GM12878 (cell line): ENCODE measurements around the gene RPL37. TPM values are rescaled to one million over a fixed set of nuclear protein-coding genes. Genes with fewer than 3 reads are reported as not detected.
"Not testable (repeated sequence)": the region's sequence is repeated elsewhere in the genome, so short reads cannot be mapped to it uniquely, and the experiment has no call there.

Experiments
- ATAC-seq: fragments of 200-7000 bp; cut with Tn5 transposase; 3 replicates; pipeline ENCODE4 v1.9.1; 2020; ENCODE audit warnings: mild to moderate bottlenecking, moderate library complexity
- BruUV-seq: library from RNA; stranded (reverse); fragments of 400-500 nt; replicated peaks from 2 replicates; lab custom pipeline; 2021; lab: Mats Ljungman, UMichigan
- CTCF ChIA-PET: fragments of 300-600 bp; sonication (Branson Sonifier 250); formaldehyde crosslinking; extraction: SDS; loops from one replicate; lab custom pipeline; 2021; ENCODE audit warnings: inconsistent platforms; lab: Yijun Ruan, JAX
- POLR2A ChIA-PET: fragments of 350-600 bp; formaldehyde crosslinking; extraction: SDS; loops from one replicate; lab custom pipeline; 2021; ENCODE audit warnings: inconsistent platforms; lab: Charles Lee
- RAD21 ChIA-PET: fragments of 300-600 bp; sonication (Branson Sonifier 250); formaldehyde crosslinking; loops from one replicate; lab custom pipeline; 2023; ENCODE audit warnings: antibody characterized with exemption; ENCODE audit not compliant: unreplicated experiment; lab: Charles Lee
- SMC1A ChIA-PET: fragments of 300-600 bp; sonication (Branson Sonifier 250); formaldehyde crosslinking; loops from one replicate; lab custom pipeline; 2023; ENCODE audit not compliant: unreplicated experiment, uncharacterized antibody; lab: Charles Lee
- DNase-seq: peaks from one replicate; pipeline ENCODE4 v3.0.0-alpha.2; 2011; ENCODE audit warnings: low read depth, low spot score
- FAIRE-seq: peaks from 3 replicates; lab custom pipeline; 2011; peaks lifted over from hg19 to GRCh38; lab: Jason Lieb, UNC
- H2AFZ ChIP-seq: 2 replicates; pipeline ENCODE4 v1.6.0; 2011; ENCODE audit warnings: low read depth, low read length, control low read depth; ENCODE audit not compliant: control insufficient read depth
- H3K27ac ChIP-seq: 2 replicates; pipeline ENCODE4 v1.5.1; 2011; ENCODE audit warnings: control low read depth; ENCODE audit not compliant: control insufficient read depth, insufficient read depth
- H3K27me3 ChIP-seq, 2 experiments: replicated peaks in 1 of 2; 2 replicates each; pipeline versions ENCODE4 v1.6.0 to v1.6.1; 2011; ENCODE audit warnings: low read length in 1 of 2; ENCODE audit not compliant: control insufficient read depth in 2 of 2, insufficient read depth in 2 of 2
- H3K36me3 ChIP-seq, 2 experiments: 2 replicates each; pipeline ENCODE4 v1.5.1; 2011; ENCODE audit warnings: low read length in 1 of 2; ENCODE audit not compliant: control insufficient read depth in 2 of 2, insufficient read depth in 2 of 2
- H3K4me1 ChIP-seq: 2 replicates; pipeline ENCODE4 v1.6.1; 2011; ENCODE audit warnings: mild to moderate bottlenecking, low read length, moderate library complexity, mixed read lengths; ENCODE audit not compliant: control insufficient read depth, insufficient read depth
- H3K4me2 ChIP-seq: 2 replicates; pipeline ENCODE4 v1.6.0; 2011; ENCODE audit warnings: control low read depth; ENCODE audit not compliant: control insufficient read depth, insufficient read depth
- H3K4me3 ChIP-seq: fragments of 200-600 bp; sonication (generic); 2 replicates; pipeline ENCODE4 v1.5.1; 2016
- H3K79me2 ChIP-seq: 2 replicates; pipeline ENCODE4 v1.6.0; 2011; ENCODE audit warnings: low read length; ENCODE audit not compliant: control insufficient read depth, insufficient read depth
- H3K9ac ChIP-seq: 2 replicates; pipeline ENCODE4 v1.8.0; 2011; ENCODE audit warnings: low read length, control low read depth, mixed read lengths; ENCODE audit not compliant: control insufficient read depth, insufficient read depth
- H3K9me3 ChIP-seq: replicated peaks from 3 replicates; pipeline ENCODE4 v1.5.1; 2011; ENCODE audit warnings: mild to moderate bottlenecking, low read length; ENCODE audit not compliant: control insufficient read depth, insufficient read depth
- H4K20me1 ChIP-seq: 2 replicates; pipeline ENCODE4 v1.6.0; 2011; ENCODE audit not compliant: control insufficient read depth, insufficient read depth
- CEBPB ChIP-seq, 2 experiments: fragments of 150-350 bp in 1 of 2; IDR thresholded peaks; 2 replicates each; pipeline ENCODE4 v1.6.1; 2012 to 2014; ENCODE audit warnings: low read depth in 2 of 2, low read length in 2 of 2, borderline replicate concordance in 1 of 2, inconsistent platforms in 1 of 2
- CEBPZ ChIP-seq: fragments of 150-350 bp; IDR thresholded peaks from 2 replicates; pipeline ENCODE4 v1.6.1; 2016; ENCODE audit warnings: low read depth, low read length
- EED ChIP-seq: sonication (generic); IDR thresholded peaks from 2 replicates; pipeline ENCODE4 v1.6.1; 2016; ENCODE audit warnings: antibody characterized with exemption, low read depth
- MEF2B ChIP-seq: fragments of 450-650 bp; IDR thresholded peaks from 2 replicates; pipeline ENCODE4 v1.6.1; 2018; ENCODE audit warnings: mild to moderate bottlenecking, moderate library complexity; ENCODE audit not compliant: partially characterized antibody, poor library complexity, severe bottlenecking
- ZSCAN29 ChIP-seq: fragments of 450-650 bp; IDR thresholded peaks from 2 replicates; pipeline ENCODE4 v1.6.1; 2017; ENCODE audit warnings: mild to moderate bottlenecking, moderate library complexity
- WGBS: methylation state at CpG from one replicate; pipeline ENCODE4 v1.1.6; 2016; ENCODE audit warnings: low lambda C conversion rate; ENCODE audit not compliant: insufficient replicate concordance, insufficient coverage; ENCODE audit errors: missing lambda C conversion rate; 5-methylcytosine and 5-hydroxymethylcytosine counted together
- in situ Hi-C: fragments of 300-500 bp; cut with MboI; formaldehyde crosslinking; loops from 9 replicates; pipeline ENCODE4 v1.14.3; 2018; ENCODE audit warnings: mixed read lengths
- intact Hi-C: fragments of 100-400 bp; cut with micrococcal nuclease; formaldehyde crosslinking; loops from one replicate; pipeline ENCODE4 v1.14.2; 2022; ENCODE audit not compliant: unreplicated experiment
- polyA plus RNA-seq, 11 experiments: library from polyadenylated mRNA; depleted of rRNA in 4 of 11; unstranded in 6 of 11; stranded (reverse) in 5 of 11; fragments of >200 nt; fragmentation: Nextera tagmentation in 4 of 11; fragmentation: Illumina TruSeq in 1 of 11; extraction: Ambion mirVana in 4 of 11; extraction: Trizol in 1 of 11; gene quantifications; 1 replicate in 1 of 11; 2 replicates in 10 of 11; pipeline versions ENCODE4 v1.2.1 to v1.2.3, GENCODE V29; 2011 to 2016; ENCODE audit warnings: inconsistent platforms in 2 of 11, missing spikeins in 2 of 11, low read depth in 1 of 11
- total RNA-seq, 4 experiments: library from RNA; depleted of rRNA in 3 of 4; stranded (reverse); fragments of >200 nt in 3 of 4; fragmentation: Illumina TruSeq in 1 of 4; extraction: Trizol in 1 of 4; gene quantifications; 2 replicates each; pipeline versions ENCODE4 v1.2.1 to v1.2.3, GENCODE V29; 2013 to 2021

The RPL37 gene
- total and polyA plus RNA-seq, 10 of the 15 experiments (the other 5 are each of a cell fraction or from before 2014, with no cell fraction given) = 1,697 to 6,216 (median 3,013) TPM

- Histone ChIP-seq H3K4me3 (no peak overlapping the region), H2AFZ (no peak overlapping the region), H3K27me3 (no peaks in the 10 kb centered on the region; a peak in 1 of 4 replicates), H3K4me1 (no peaks in the 10 kb centered on the region), H3K36me3 (no peaks in the 10 kb centered on the region), H3K9me3 (no peaks in the 10 kb centered on the region; the same call in 2 of the 3 replicates), H3K9ac (no peak overlapping the region), H3K4me2 (no peak overlapping the region), H3K27ac (no peak overlapping the region), H3K79me2 (no peaks in the 10 kb centered on the region), H4K20me1 (no peaks in the 10 kb centered on the region)
- ChIA-PET POLR2A (no interaction called here), SMC1A (no interaction called here), CTCF (no interaction called here), RAD21 (no interaction called here)
- DNase-seq (no peak), FAIRE-seq (no peak), ATAC-seq (no peak)
- intact Hi-C loops (no loop called here), in situ Hi-C loops (no loop called here)
- 46% methylated on average over 5 of the region's 5 CpGs for WGBS
- no TSS peak for BruUV-seq
- TF ChIP-seq ZSCAN29 (no peak), EED (no peak), CEBPB (IDR thresholded peaks at IDR 0.05; ENCODE audit: borderline replicate concordance in 1 of 2, low read depth in 2 of 2, low read length in 2 of 2) (no peak), MEF2B (no peak), CEBPZ (no peak)
- TF ChIP-seq, all 136 proteins: peak for 0
These were observed 31.8 kb upstream of the RPL37 start for GRCh38 chr5:40866844-40867243.

GRCh38 chr5:40865004-40865403, 30.0 kb upstream of the RPL37 start:
- H2AFZ ChIP-seq, H3K27ac ChIP-seq, H3K9ac ChIP-seq, intact Hi-C loops, ATAC-seq, H3K4me3 ChIP-seq, BruUV-seq, H3K4me2 ChIP-seq, POLR2A ChIA-PET, H3K79me2 ChIP-seq, H3K36me3 ChIP-seq, CTCF ChIA-PET, in situ Hi-C loops, H4K20me1 ChIP-seq, DNase-seq, FAIRE-seq, H3K9me3 ChIP-seq, H3K27me3 ChIP-seq, H3K4me1 ChIP-seq, SMC1A ChIA-PET, RAD21 ChIA-PET: not testable (repeated sequence)
- WGBS = 46% methylated on average over 5 of the region's 5 CpGs
